SK-N-SH treated with all-trans-retinoic acid at 6 μM for 48 hours (cell line): ENCODE data around the gene ARHGEF7.

Experiments used
- BACH2 ChIP-seq: fragments of 250-450 bp; sonication (Bioruptor Pico); IDR thresholded peaks from 2 replicates; pipeline ENCODE4 v1.9.0; 2021; ENCODE audit warnings: mild to moderate bottlenecking, borderline replicate concordance
- CSRNP3 ChIP-seq: fragments of 250-450 bp; sonication (Bioruptor Pico); IDR thresholded peaks from 2 replicates; pipeline ENCODE4 v1.5.1; 2021; ENCODE audit warnings: mild to moderate bottlenecking, moderate library complexity
- GLIS3 ChIP-seq: fragments of 250-450 bp; sonication (Bioruptor Pico); IDR thresholded peaks from 2 replicates; pipeline ENCODE4 v1.5.0; 2020; ENCODE audit warnings: mild to moderate bottlenecking, moderate library complexity
- PPARA ChIP-seq: fragments of 250-450 bp; sonication (Bioruptor Pico); IDR thresholded peaks from 2 replicates; pipeline ENCODE4 v1.5.0; 2020; ENCODE audit warnings: mild to moderate bottlenecking, borderline replicate concordance
- SNAI2 ChIP-seq: fragments of 250-450 bp; sonication (Bioruptor Pico); IDR thresholded peaks from 2 replicates; pipeline ENCODE4 v1.5.0; 2020; ENCODE audit warnings: mild to moderate bottlenecking, moderate library complexity
- TF ChIP-seq, protein P1 (sequence below): fragments of 250-450 bp; sonication (Bioruptor Pico); IDR thresholded peaks from 2 replicates; pipeline ENCODE4 v1.5.0; 2020; ENCODE audit warnings: mild to moderate bottlenecking, moderate library complexity

- TF ChIP-seq PPARA (no peak), BACH2 (CRISPR knock-in tag) (no peak), SNAI2 (no peak), CSRNP3 (CRISPR knock-in tag) (no peak), GLIS3 (CRISPR knock-in tag) (no peak)
- TF ChIP-seq, protein P1, sequence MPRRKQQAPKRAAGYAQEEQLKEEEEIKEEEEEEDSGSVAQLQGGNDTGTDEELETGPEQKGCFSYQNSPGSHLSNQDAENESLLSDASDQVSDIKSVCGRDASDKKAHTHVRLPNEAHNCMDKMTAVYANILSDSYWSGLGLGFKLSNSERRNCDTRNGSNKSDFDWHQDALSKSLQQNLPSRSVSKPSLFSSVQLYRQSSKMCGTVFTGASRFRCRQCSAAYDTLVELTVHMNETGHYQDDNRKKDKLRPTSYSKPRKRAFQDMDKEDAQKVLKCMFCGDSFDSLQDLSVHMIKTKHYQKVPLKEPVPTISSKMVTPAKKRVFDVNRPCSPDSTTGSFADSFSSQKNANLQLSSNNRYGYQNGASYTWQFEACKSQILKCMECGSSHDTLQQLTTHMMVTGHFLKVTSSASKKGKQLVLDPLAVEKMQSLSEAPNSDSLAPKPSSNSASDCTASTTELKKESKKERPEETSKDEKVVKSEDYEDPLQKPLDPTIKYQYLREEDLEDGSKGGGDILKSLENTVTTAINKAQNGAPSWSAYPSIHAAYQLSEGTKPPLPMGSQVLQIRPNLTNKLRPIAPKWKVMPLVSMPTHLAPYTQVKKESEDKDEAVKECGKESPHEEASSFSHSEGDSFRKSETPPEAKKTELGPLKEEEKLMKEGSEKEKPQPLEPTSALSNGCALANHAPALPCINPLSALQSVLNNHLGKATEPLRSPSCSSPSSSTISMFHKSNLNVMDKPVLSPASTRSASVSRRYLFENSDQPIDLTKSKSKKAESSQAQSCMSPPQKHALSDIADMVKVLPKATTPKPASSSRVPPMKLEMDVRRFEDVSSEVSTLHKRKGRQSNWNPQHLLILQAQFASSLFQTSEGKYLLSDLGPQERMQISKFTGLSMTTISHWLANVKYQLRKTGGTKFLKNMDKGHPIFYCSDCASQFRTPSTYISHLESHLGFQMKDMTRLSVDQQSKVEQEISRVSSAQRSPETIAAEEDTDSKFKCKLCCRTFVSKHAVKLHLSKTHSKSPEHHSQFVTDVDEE: no peak
Measured at GRCh38 chr13:111140562-111141105, 25.5 kb downstream of the ARHGEF7 start.
